GM21576 (cell line): ENCODE data around the gene ACACB.

Experiments used
- ATAC-seq: cut with Tn5 transposase; IDR thresholded peaks from one replicate; pipeline ENCODE4 v1.9.1; 2021; ENCODE audit warnings: mild to moderate bottlenecking, moderate library complexity; ENCODE audit not compliant: unreplicated experiment

Gene ACACB

DNA sequence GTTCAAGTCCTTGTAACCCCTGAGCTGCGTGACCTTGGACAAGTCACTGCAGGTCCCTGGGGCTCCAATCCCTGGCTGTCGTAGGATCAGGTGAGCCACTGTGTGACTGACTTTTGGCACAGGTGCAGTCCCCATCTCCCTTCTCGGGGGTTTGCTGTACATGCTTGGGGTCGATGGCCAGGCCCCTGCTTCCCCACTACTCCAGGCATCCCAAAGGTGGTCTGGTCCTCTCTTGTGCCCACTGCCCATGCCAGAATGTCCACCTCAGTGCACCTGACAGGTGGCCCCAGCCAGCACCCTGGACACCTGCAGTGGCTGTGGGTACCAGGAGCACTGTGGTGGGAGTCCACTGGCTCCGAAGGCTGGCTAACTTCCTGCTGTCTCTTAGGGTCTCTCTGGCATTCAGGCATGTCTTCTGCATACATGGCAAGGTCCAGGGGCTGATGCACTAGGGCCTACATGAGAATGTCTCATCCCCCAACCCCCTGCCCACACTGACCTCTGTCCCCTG lies 178.0 kb downstream of the ACACB start:
- ATAC-seq = no peak

DNA sequence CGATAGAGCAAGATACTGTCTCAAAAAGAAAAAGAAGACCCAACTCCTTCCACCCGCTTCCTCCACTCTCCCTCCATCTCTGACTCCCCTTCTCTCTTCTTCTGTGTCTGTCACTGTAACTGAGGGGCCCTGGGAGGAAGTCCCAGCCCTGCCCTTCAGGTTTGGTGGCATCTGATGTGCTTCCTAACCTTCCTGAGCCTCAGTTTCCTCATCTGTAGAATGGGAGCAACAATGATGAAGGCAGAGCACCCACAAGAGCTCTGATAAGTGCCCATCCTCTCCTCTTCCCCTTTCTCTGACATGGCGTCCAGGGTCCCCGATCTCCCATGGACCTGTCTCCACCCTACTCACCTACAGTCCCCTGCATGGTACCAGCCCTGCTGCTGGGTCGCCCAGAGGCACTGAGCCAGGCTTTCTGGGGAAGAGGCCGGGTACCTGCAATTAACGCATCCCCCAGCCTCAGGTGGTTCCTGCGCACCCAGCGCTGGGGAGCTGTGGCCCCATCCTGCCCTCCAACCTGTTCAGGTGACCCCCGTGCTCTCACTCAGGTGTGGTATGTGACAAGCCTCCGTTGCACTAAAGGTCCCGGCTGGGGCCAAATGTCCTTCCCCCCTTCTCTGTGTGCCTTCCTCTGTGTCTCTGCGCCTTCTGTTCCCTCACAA lies 179.5 kb downstream of the ACACB start:
- ATAC-seq = no peak

DNA sequence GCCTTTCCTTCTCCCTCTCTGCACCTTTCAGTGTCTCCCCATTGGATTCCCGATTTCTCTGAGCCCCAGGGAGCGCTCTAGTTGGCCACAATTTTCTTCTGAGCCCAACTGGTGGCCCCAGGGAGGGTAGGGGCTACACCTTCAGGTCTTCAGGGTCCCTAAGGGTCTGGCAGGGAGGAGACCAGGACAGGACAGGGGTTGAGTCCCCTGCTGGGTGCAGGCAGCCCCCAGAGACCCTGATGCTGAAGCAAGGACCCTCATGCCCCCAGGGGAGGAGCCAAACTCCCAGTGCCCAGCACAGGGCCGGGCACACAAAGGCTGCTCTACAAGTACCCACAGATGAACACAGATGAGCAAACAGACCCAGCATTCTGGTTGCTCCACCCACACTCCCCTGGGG lies 180.0 kb downstream of the ACACB start:
- ATAC-seq = no peak

DNA sequence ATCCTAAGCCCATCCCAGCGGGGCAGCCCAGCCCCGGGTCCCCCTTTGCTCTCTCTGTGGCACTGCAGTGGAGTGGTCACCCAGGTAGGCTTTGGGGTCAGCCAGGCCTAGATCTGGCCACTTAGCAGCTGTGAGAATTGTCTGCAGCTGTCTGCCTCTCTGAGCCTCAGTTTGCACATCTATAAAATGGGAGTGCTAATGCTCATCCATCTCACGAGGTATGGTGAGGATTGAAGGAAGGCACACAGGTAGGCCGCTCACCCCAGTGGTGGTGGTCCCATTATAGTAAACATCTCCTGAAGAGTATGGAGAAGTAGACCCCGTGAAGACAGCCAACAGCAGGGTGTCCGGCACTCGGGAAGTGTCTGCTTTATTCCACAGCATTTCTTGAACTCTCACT lies 183.5 kb downstream of the ACACB start:
- ATAC-seq = no peak

DNA sequence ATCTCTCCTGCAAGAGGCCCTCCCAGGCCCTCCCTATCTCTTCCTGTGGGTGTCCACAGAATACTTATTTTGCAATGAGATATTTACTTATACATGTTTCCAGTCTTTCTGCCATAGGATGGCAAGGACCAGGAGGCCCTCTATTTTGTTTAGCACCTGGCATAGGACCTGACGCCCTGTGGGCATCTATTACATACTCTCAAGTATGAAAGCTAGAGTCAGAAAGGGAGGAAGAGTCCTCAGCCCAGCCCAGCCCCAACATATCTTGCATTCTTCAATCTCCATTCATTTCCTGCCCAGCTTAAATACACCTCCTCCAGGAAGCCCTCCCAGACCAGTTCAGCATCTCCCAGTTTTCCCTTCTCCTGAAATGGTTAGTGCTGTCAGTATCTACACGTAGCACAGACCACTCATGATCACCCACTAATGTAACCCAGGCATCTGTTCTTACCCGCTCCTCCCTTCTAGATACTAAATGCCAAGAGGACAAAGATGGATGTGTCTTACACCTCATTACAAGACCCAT lies 185.3 kb downstream of the ACACB start:
- ATAC-seq = no peak

DNA sequence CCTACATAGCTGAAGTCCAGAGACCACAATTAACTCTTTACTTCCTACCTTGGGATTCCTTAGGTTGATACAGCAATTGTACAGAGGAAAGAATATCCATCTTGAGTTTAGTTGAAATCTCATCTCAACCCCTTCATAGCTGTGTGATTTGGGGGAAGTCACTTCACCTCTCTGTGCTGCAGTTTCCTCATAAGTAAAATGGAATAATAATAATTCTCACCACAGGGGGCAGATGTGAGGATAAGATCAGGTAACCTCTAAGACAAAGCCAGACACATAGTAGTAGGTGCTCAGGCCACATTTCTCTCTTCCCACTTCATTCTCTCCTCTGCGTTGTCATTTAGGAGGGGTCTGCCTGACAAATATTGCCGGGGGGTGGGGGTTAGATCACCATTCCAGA lies 186.0 kb downstream of the ACACB start:
- no peak for ATAC-seq

DNA sequence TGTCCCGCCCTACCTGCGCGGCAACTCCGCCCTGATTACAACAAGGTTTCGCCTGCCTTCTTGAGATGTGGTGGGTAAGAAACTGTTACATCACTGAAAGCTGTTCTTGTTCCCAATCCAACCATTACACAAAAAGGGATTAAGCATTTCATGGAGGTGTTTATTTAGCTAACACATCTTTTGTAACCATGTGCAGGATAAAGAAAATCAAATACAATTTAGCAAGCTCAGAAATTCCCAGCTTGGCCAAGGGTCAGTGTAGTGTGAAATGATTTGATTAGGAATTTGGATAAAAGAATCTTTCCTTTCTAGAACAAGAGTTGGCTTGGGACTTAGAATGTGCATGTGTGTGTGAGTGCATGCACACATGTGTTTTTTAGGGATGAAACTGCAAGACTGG lies 186.4 kb downstream of the ACACB start:
- ATAC-seq = no peak

DNA sequence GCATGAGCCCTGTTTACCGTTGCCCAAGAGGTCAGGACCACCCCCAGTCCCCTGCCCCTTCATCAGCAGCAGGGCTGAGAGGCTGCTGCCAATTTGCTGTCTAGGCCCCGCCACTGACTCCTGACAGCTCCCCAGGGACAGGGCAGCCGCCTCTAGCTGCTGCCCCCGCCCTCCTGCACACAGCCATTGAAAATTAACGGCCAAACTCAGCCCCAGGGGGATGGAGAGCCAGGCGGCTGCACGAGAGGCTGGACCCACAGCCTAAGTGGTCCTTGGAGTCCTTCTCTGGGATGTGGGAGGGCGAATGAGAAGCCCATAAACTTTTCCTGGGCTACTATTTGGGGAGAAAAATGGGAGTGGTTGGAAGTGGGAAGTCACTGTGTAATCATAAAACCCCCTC lies 188.1 kb downstream of the ACACB start:
- no peak for ATAC-seq

DNA sequence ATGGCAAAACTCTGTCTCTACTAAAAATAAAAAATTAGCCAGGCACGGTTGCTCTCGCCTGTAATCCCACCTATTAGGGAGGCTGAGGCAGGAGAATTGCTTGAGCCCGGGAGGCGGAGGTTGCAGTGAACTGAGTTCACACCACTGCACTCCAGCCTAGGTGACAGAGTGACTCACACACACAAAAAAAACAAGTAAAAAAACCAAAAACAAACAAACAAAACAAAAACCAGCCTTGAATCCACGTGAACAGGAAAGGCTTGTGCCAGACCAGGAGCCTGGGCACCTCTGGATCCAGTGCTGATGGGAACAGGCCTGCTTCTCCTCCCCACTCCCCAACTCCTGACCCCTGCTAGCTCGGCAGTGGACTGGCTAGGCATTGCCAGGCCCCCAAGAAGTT lies 189.2 kb downstream of the ACACB start:
- no peak for ATAC-seq

DNA sequence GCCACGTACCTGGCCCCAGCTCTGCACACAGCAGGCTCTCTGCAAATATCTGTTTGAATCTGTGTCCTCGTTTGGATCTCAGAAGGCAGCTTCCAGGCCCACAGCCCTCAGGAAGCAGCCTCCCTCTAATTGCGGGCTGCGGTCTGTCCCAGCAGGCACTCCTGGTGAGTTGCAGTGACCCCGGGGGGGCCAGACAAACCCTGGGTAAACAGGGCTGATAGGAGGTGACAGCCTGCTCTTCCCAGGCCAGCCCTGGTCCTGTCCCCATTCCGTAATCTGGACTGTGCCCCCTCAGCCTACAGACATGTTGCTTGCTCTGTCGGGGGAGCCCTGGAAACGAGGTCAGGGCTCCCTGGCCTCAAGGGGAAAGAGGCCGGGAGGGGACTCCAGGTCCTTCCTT lies 190.7 kb downstream of the ACACB start:
- ATAC-seq = no peak

DNA sequence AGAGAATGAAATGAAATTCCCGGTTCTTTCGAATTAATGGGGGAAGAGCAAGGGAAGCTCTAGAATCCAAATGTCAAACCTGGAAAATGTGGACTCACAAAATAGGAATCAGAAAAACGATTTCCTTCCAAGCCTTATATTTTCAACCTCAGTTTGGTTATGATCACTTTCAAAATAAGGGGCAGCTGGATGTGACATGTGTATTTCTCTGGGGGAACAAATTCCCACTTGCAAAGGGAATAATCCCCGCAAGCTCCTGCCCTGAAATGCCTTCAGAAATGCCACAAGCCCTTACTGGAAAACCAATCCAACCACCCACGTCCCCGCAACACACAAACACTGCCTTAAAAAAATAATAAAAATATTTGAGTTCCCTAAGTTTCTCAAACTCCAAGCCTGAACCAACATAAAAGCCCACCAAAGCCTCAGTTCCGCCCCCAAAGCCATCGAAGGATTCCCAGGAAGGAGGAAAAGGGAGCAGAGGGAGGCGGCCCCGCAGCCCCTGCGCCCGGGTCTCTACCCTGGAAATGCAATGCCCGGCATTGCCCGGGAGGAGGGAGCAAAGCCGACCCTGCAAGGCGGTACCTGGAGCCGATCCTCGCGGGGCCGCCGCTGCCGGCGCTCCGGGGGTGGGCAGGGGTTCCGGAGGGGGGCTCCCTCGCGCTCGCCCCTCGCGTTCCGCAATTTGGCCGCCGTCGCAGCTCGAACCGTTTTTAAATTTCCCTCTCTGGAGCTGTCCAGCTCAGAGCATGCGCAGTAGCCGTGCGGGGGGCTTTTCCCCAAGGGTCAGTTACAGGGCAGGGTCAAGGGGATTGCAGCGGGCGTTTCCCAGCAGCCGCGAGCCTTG lies 192.4 kb downstream of the ACACB start, which contains the start of gene FOXN4:
Gene FOXN4, minus strand, starts transcription at position 751 of the 847 bp plus-strand sequence. CDS start 963 bp downstream, outside the sequence.
- no peak for ATAC-seq

DNA sequence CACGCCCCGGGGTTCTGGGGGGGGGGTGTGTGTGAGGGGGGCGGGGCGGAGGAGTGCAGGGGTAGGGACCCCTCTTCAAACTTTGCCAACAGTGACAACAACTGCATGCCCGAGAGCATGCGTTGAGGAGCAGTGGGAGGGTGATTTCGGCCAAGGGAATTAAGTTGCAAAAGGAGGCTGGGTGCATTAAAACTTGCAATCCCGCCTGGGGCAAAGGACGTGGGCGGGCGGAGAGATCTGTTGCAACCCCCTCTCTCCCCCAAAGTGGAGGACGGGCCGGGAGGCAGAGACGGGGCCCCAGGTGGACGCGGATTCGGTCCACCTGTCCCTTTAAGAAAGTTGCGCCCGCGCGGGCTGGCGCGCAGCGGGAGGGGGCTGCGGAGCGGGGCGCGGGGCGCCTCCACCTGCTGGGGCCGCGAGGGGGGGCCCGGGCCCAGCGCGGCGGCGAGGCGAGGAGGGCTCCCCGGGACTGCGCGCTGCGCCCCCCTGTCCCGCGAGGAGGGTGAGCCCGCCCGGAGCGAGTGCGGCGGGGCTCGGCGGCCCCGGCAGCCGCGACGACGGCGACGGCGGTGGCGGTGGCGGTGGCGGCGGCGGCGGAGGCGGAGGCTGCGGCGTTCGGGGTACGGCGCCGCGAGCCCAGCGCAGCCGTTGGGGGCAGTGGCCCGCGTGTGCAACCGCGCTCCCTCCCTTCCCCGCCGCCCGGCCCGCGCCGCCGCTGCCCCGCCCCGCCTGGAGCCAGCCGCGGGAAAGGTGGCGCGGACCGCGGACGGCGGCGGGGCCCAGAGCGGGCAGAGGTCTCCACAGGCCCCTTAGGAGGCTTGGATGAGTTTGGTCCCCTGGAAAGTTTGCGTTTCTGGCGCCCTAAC lies 193.2 kb downstream of the ACACB start:
- no peak for ATAC-seq

DNA sequence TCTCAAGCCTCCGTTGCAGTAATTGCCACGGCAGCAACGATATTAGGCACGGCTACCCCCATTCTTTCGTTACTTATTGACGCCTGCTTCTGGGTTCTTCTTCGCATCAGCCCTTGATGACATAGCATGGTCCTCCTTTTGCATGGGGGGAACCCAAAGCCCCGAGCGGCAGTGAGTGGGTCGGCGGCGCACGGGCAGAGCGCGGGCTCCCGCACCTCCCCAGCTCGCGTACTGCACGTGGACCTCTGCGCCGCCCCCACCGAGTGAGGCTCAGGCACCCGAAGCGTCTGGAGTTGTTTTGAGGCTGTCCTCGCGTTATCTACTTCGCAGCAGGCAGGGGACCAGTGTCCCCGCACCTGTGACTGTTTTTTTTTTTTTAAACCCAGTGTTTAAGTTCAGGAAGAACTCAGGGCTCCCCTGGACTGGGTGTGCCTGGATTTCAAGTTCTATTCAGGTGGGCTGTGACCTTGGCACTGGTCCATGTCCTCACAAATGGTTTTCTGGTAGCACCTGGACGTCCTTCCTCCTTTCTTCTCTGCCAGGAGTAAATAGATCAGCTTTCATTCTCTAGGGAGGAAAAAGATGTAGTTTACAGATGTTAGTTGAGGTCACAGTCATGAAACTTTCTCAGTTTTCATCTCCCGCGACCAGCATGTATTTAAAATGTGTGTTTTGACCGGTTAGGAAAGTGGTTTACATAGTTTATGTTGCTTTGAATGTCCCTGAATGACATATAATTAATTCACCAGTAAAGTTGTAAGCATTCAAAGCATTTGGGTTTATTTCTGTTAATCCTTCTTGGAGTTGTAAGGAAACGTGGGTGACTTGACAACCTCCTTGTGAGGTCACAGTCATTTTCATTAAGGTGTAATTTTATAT lies 194.1 kb downstream of the ACACB start:
- no peak for ATAC-seq
